Neural progenitor cell (in vitro differentiated cells): Measurements from ENCODE around the gene TSPAN17.

Experiments used
- EZH2 ChIP-seq: fragments of 200-600 bp; sonication (generic); IDR thresholded peaks from 2 replicates; pipeline ENCODE4 v1.6.1; 2017; ENCODE audit warnings: antibody characterized with exemption, mild to moderate bottlenecking, moderate library complexity
- TF ChIP-seq, protein P1 (sequence below): fragments of 200-600 bp; sonication (generic); IDR thresholded peaks from 2 replicates; pipeline ENCODE4 v1.5.1; 2017; ENCODE audit warnings: antibody characterized with exemption, mild to moderate bottlenecking

DNA sequence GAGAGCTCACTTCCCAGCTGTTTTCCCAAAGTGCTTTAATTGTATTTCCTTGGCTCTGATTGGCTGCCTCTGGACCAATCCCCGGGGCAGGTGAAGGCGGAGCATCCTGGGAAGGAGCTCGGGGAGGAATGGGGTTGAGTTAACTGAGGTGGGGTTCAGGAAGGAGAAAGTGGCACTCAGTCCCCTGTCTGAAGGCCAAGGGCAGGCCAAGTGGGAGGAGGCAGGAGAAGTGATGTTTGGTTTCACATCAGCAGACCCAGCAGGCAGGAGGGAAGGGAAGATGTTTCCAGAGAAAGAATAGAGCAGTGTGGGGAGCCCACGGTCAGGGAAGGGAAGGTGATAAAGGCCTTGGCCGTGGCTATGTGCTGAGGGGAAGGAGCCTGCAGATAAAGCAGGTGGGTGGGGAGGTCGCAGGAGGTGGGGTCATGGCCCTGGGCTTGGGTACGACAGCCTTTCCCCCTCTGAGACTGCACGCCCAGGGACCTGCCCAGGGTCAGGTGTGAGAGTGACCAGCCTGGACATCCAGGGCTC, 3.1 kb downstream of the TSPAN17 start:
- TF ChIP-seq, protein P1, sequence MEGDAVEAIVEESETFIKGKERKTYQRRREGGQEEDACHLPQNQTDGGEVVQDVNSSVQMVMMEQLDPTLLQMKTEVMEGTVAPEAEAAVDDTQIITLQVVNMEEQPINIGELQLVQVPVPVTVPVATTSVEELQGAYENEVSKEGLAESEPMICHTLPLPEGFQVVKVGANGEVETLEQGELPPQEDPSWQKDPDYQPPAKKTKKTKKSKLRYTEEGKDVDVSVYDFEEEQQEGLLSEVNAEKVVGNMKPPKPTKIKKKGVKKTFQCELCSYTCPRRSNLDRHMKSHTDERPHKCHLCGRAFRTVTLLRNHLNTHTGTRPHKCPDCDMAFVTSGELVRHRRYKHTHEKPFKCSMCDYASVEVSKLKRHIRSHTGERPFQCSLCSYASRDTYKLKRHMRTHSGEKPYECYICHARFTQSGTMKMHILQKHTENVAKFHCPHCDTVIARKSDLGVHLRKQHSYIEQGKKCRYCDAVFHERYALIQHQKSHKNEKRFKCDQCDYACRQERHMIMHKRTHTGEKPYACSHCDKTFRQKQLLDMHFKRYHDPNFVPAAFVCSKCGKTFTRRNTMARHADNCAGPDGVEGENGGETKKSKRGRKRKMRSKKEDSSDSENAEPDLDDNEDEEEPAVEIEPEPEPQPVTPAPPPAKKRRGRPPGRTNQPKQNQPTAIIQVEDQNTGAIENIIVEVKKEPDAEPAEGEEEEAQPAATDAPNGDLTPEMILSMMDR = no peak
- no peak for TF ChIP-seq EZH2
